ENCODE measurements around the gene GALNT17. TPM values are rescaled to one million over a fixed set of nuclear protein-coding genes. Genes with fewer than 3 reads are reported as not detected.
A peak's percentile ranks its signal among the peaks of the same experiment; 100 is the strongest.

Gene GALNT17
- total and polyA plus RNA-seq, 4 donors = 2.8 to 10.8 (median 7.4) TPM

- Histone ChIP-seq H3K36me3 (ENCODE audit: control insufficient read depth in 4 of 4, insufficient read depth in 4 of 4, low read length in 4 of 4) (peaks cover 0 to 4% (median 0%) of the 10 kb centered on the region in 4 donors), H3K9ac (ENCODE audit: insufficient read depth in 1 of 2, low read length in 2 of 2) (no peak overlapping the region), H3K4me1 (ENCODE audit: control insufficient read depth in 5 of 5, insufficient read depth in 5 of 5, low read length in 5 of 5) (peaks cover 0 to 42% (median 10%) of the 10 kb centered on the region in 5 donors), H3K4me3 (no peak overlapping the region), H3K27me3 (ENCODE audit: control insufficient read depth in 3 of 3, insufficient read depth in 3 of 3, low read length in 2 of 3) (no peaks in the 10 kb centered on the region), H3K27ac (ENCODE audit: low read depth in 1 of 2, low read length in 1 of 2) (no peak overlapping the region), H3K9me3 (ENCODE audit: control insufficient read depth in 4 of 4, insufficient read depth in 3 of 4, low read length in 3 of 4) (peaks cover 0 to 10% (median 0%) of the 10 kb centered on the region in 4 donors)
- WGBS, 2 donors = 45 to 71% methylated on average over 2 of the region's 2 CpGs
- ATAC-seq (ENCODE audit: insufficient read depth, low FRiP score) (no peak), DNase-seq (peak in 2 of 3 donors; percentile 34 to 35)
- TF ChIP-seq CTCF (IDR thresholded peaks at IDR 0.05; ENCODE audit: control extremely low read depth, extremely low read depth) = no peak
These were observed 138.6 kb downstream of the GALNT17 start for GRCh38 chr7:71270558-71270957.

GRCh38 chr7:71271203-71271602, 139.3 kb downstream of the GALNT17 start:
- no peak for ATAC-seq (ENCODE audit: insufficient read depth, low FRiP score)
- no peak for TF ChIP-seq CTCF (IDR thresholded peaks at IDR 0.05; ENCODE audit: control extremely low read depth, extremely low read depth)

GRCh38 chr7:71272509-71273490, 140.9 kb downstream of the GALNT17 start:
- 74 to 83% methylated on average over 6 of the region's 6 CpGs for WGBS, 2 donors
- no peaks in the 10 kb centered on the region for H3K27me3 ChIP-seq (ENCODE audit: control insufficient read depth in 3 of 3, insufficient read depth in 3 of 3, low read length in 2 of 3)
- DNase-seq (peak in 1 of 3 donors; percentile 12), ATAC-seq (ENCODE audit: insufficient read depth, low FRiP score) (no peak)
- H3K36me3 ChIP-seq (ENCODE audit: control insufficient read depth in 4 of 4, insufficient read depth in 4 of 4, low read length in 4 of 4) = no peaks in the 10 kb centered on the region
- no peak overlapping the region for H3K9ac ChIP-seq (ENCODE audit: insufficient read depth in 1 of 2, low read length in 2 of 2)
- peak overlapping the region in 1 of 2 donors; percentile 3 for H3K27ac ChIP-seq (ENCODE audit: low read depth in 1 of 2, low read length in 1 of 2)
- no peak overlapping the region for H3K4me3 ChIP-seq
- H3K9me3 ChIP-seq (ENCODE audit: control insufficient read depth in 4 of 4, insufficient read depth in 3 of 4, low read length in 3 of 4) = peaks cover 0 to 2% (median 0%) of the 10 kb centered on the region in 4 donors
- H3K4me1 ChIP-seq (ENCODE audit: control insufficient read depth in 5 of 5, insufficient read depth in 5 of 5, low read length in 5 of 5) = peaks cover 0 to 42% (median 10%) of the 10 kb centered on the region in 5 donors
- no peak for TF ChIP-seq CTCF (IDR thresholded peaks at IDR 0.05; ENCODE audit: control extremely low read depth, extremely low read depth)

More at GRCh38 chr7:71271203-71271602, 139.3 kb downstream of the GALNT17 start:
- Histone ChIP-seq H3K27me3 (ENCODE audit: control insufficient read depth in 3 of 3, insufficient read depth in 3 of 3, low read length in 2 of 3) (no peaks in the 10 kb centered on the region), H3K27ac (ENCODE audit: low read depth in 1 of 2, low read length in 1 of 2) (no peak overlapping the region), H3K36me3 (ENCODE audit: control insufficient read depth in 4 of 4, insufficient read depth in 4 of 4, low read length in 4 of 4) (no peaks in the 10 kb centered on the region), H3K4me3 (no peak overlapping the region), H3K4me1 (ENCODE audit: control insufficient read depth in 5 of 5, insufficient read depth in 5 of 5, low read length in 5 of 5) (peaks cover 0 to 42% (median 10%) of the 10 kb centered on the region in 5 donors), H3K9ac (ENCODE audit: insufficient read depth in 1 of 2, low read length in 2 of 2) (no peak overlapping the region), H3K9me3 (ENCODE audit: control insufficient read depth in 4 of 4, insufficient read depth in 3 of 4, low read length in 3 of 4) (peaks cover 0 to 6% (median 0%) of the 10 kb centered on the region in 4 donors)
- WGBS, 2 donors = 64 to 79% methylated on average over 8 of the region's 8 CpGs
- DNase-seq = peak in 1 of 3 donors; percentile 16

Data from lung (tissue), 12 donors.